NT2/D1 (cell line): ENCODE results near the gene BCL7A.

Experiments
- SUZ12 ChIP-seq: IDR thresholded peaks from 2 replicates; pipeline ENCODE4 v1.6.1; 2011; ENCODE audit not compliant: insufficient read length, insufficient read depth; ENCODE audit errors: extremely low read depth
- YY1 ChIP-seq: IDR thresholded peaks from 2 replicates; pipeline ENCODE4 v1.6.1; 2011; ENCODE audit not compliant: insufficient read length, insufficient read depth
- ZNF274 ChIP-seq: IDR thresholded peaks from 2 replicates; pipeline ENCODE4 v1.6.1; 2011; ENCODE audit warnings: mild to moderate bottlenecking, low read depth, low read length

DNA sequence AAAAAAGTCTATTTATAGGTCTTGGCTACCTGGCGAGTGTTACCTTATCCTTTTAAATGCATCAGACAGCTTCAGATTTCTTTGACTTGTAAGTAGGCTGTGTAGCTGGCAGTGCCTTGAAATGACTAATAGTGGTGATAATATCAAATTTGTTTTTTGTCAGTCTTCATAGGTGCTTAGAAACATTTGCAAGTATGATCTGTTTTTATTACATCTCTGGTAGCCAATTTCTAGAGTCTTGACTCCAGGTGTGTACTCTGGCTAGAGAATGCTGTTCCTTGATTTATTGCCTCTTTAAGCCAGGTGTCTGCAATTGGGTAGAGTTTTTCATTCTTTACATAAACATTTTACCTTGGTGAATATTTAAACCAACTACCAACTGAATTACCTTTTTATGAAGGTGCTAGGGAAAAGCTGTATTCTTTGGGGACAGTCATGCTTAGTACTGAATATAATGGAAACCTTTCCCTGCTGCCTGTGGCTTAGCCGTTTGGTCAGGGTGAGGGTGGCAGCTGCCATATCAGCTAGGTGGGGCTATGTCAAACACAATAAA lies 89.5 kb downstream of the BCL7A start:
- TF ChIP-seq YY1 = no peak
- TF ChIP-seq ZNF274 = no peak
- no peak for TF ChIP-seq SUZ12
